ENCODE results near the gene GNB1. TPM values are rescaled to one million over a fixed set of nuclear protein-coding genes. Genes with fewer than 3 reads are reported as not detected.
"Not testable (repeated sequence)": the region's sequence is repeated elsewhere in the genome, so short reads cannot be mapped to it uniquely, and the experiment has no call there.

Gene GNB1
- total and polyA plus RNA-seq, 8 donors, result 241 to 360 (median 271) TPM

GRCh38 chr1:1862905-1863547, 27.9 kb downstream of the GNB1 start:
- intact Hi-C loops (cut with DNase I), result no loop called here
- no peak for ATAC-seq
- H3K27ac ChIP-seq, result peak overlapping the region in 1 of 2 donors; percentile 14

GRCh38 chr1:1861761-1862310, 29.1 kb downstream of the GNB1 start:
- DNase-seq; ATAC-seq; H3K36me3 ChIP-seq; H3K9me3 ChIP-seq; H3K4me3 ChIP-seq; H3K27me3 ChIP-seq; intact Hi-C loops (cut with DNase I): not testable (repeated sequence)
- peaks cover 36 to 100% of the 10 kb centered on the region in 2 donors for H3K4me1 ChIP-seq
- peak overlapping the region in 1 of 2 donors; percentile 14 for H3K27ac ChIP-seq

More at GRCh38 chr1:1862905-1863547, 27.9 kb downstream of the GNB1 start:
- Histone ChIP-seq H3K4me3 (no peak overlapping the region), H3K9me3 (no peaks in the 10 kb centered on the region), H3K36me3 (peaks cover 0 to 4% of the 10 kb centered on the region in 2 donors), H3K27me3 (no peaks in the 10 kb centered on the region), H3K4me1 (peaks cover 24 to 95% of the 10 kb centered on the region in 2 donors)
- DNase-seq, result no peak
- TF ChIP-seq CTCF (IDR thresholded peaks at IDR 0.05), result no peak

- no peak for DNase-seq
- intact Hi-C loops (cut with DNase I), result no loop called here
- no peak overlapping the region for H3K4me3 ChIP-seq
- H3K36me3 ChIP-seq, result peaks cover 0 to 4% of the 10 kb centered on the region in 2 donors
- no peaks in the 10 kb centered on the region for H3K27me3 ChIP-seq
- H3K9me3 ChIP-seq, result no peaks in the 10 kb centered on the region
- H3K27ac ChIP-seq, result peak overlapping the region in 1 of 2 donors; percentile 9
- TF ChIP-seq CTCF (IDR thresholded peaks at IDR 0.05), result no peak
- ATAC-seq, result no peak
- peaks cover 36 to 100% of the 10 kb centered on the region in 2 donors for H3K4me1 ChIP-seq
Measured at GRCh38 chr1:1861339-1861730, 29.6 kb downstream of the GNB1 start.

GRCh38 chr1:1859970-1860697, 30.8 kb downstream of the GNB1 start:
- H3K36me3 ChIP-seq; intact Hi-C loops (cut with DNase I); ATAC-seq; H3K9me3 ChIP-seq; H3K4me3 ChIP-seq; H3K27me3 ChIP-seq; DNase-seq: not testable (repeated sequence)
- H3K27ac ChIP-seq, result peak overlapping the region in 1 of 2 donors; percentile 74
- peaks cover 36 to 96% of the 10 kb centered on the region in 2 donors for H3K4me1 ChIP-seq

GRCh38 chr1:1858382-1859086, 32.4 kb downstream of the GNB1 start:
- intact Hi-C loops (cut with DNase I), result no loop called here
- peak; percentile 71 for ATAC-seq
- peaks cover 36 to 94% of the 10 kb centered on the region in 2 donors for H3K4me1 ChIP-seq

More at GRCh38 chr1:1858382-1859086, 32.4 kb downstream of the GNB1 start:
- Histone ChIP-seq H3K36me3 (no peaks in the 10 kb centered on the region), H3K27me3 (no peaks in the 10 kb centered on the region), H3K9me3 (no peaks in the 10 kb centered on the region), H3K27ac (peak overlapping the region; percentile 74 to 80), H3K4me3 (no peak overlapping the region)
- peak in 3 of 4 donors; percentile 23 to 78 (median 46) for DNase-seq
- TF ChIP-seq CTCF (IDR thresholded peaks at IDR 0.05), result no peak
